GM18499 (cell line): ENCODE data around the gene CARD9.

ENCODE experiments used
- ATAC-seq: cut with Tn5 transposase; IDR thresholded peaks from one replicate; pipeline ENCODE4 v1.9.1; 2021; ENCODE audit warnings: moderate number of reproducible peaks; ENCODE audit not compliant: insufficient read depth, unreplicated experiment

The CARD9 gene

DNA sequence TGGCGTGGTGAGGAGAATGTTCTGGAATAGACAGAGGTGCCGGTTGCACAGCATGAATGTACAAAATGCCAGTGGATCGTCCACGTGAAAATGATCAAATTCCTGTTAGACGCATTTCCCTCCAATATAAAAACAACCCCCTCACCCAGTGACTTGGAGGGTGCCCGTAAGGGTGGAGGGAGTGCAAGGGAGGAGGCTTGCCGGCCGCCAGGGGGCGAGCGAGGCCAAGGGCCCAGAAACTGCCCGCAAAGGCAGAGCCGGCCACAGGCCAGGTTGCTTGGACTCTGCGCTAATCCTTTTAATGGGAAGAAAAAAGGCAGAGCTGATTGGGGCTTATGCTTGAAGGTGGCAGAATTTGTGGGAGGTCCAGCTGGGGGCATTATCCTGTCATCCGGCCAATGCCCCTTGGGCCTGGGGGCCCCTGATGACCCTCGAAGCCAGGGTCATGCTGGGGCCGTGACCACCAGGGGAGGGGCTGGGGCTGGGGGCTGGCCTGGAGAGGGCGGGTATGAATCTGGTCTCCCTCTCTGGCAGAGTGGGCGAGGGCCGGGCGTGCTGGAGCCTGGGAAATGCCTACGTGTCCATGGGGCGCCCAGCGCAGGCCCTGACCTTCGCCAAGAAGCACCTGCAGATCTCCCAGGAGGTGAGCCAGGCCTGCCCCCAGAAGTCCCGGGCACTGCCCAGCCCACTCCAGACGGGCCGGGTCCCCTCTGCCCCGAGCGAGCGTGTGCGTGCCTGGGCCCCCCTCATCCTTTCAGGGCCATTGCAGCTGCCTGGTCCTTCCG is 34.1 kb downstream of the CARD9 start:
- ATAC-seq = no peak

DNA sequence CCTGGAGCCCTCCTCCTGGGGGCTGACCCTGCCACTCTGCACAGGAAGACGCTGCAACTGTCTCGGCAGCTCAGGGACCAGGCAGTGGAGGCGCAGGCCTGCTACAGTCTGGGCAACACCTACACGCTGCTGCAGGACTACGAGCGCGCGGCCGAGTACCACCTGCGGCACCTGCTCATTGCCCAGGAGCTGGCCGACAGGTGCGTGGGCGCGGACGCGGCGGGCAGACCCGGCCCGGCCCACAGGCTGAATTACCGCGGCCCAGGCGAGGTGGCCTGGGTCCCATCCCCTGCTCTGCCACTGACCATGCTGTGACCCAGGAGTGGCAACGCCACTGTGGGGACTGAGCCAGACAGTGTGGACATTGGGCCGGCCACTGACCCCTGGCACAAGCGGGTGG is 35.0 kb downstream of the CARD9 start:
- no peak for ATAC-seq

DNA sequence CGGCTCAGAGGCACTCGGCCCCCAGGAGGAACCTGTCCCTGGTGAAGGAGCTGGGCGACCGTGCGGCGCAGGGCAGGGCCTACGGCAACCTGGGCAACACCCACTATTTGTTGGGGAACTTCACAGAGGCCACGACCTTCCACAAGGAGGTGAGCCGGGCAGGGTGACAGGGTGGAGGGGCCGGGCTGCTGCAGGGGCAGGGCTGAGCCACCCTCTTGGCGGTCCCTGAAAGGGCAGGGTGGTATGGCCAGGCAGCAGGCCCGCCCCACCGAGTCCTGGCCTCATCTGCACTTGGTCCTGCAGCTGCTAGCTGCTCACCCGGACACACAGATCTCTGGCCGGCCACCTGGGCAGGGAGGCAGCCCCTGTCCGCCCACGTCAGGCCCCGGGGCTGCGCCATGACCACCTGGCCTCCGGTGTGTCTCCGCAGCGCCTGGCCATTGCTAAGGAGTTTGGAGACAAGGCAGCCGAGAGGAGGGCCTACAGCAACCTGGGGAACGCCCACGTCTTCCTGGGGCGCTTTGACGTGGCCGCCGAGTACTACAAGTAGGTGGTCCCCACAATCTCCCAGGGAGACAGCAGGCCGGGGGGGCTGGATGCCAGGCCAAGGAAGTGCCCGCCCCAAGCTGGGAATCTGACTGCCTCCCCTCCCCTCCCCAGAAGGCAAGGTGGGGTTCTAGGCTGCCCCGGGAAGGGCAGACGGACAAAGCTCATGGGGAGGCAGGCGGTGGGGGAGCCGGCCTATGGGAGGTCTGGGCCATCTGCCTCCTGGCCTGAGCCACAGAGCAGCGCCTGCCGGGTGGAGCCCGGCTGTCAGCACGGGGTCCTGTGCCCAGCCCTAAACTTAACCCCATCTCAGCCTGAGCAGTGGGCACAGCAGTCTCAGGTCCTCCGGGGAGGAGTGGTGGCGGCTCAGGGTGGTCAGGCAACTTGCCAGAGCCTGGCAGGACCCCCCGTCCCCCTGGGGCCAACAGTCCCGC is 35.8 kb downstream of the CARD9 start:
- ATAC-seq = no peak

- ATAC-seq = no peak
These were observed 36.6 kb downstream of the CARD9 start for GRCh38 chr9:136336881-136337280.

GRCh38 chr9:136336156-136336870 is 37.2 kb downstream of the CARD9 start:
- ATAC-seq = no peak

GRCh38 chr9:136335296-136336155 is 37.9 kb downstream of the CARD9 start:
- ATAC-seq = no peak

GRCh38 chr9:136334541-136334940 is 38.9 kb downstream of the CARD9 start:
- ATAC-seq = no peak

- ATAC-seq = no peak
These were observed 40.0 kb downstream of the CARD9 start for GRCh38 chr9:136333486-136333885.

DNA sequence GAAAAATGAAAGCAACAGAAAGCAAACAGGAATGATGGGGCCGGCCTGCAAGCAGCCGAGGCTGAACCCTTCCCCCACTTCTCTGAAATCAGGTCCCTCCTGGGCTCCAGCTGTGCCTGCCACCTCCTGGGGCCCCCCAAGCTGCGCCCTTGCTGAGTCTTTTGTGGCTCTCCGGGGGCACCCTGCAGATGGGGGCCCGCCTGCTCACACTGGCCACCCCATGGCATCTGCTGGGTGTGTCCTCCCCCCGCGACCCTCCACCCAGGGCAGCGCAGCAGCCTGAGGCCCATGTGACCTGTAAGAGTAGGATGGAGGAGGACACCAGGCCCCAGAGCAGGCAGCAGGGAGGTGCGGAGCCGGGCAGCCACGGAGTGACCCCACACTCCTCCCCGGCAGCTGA is 40.4 kb downstream of the CARD9 start:
- no peak for ATAC-seq

- no peak for ATAC-seq
These were observed 40.9 kb downstream of the CARD9 start for GRCh38 chr9:136332482-136332983.

DNA sequence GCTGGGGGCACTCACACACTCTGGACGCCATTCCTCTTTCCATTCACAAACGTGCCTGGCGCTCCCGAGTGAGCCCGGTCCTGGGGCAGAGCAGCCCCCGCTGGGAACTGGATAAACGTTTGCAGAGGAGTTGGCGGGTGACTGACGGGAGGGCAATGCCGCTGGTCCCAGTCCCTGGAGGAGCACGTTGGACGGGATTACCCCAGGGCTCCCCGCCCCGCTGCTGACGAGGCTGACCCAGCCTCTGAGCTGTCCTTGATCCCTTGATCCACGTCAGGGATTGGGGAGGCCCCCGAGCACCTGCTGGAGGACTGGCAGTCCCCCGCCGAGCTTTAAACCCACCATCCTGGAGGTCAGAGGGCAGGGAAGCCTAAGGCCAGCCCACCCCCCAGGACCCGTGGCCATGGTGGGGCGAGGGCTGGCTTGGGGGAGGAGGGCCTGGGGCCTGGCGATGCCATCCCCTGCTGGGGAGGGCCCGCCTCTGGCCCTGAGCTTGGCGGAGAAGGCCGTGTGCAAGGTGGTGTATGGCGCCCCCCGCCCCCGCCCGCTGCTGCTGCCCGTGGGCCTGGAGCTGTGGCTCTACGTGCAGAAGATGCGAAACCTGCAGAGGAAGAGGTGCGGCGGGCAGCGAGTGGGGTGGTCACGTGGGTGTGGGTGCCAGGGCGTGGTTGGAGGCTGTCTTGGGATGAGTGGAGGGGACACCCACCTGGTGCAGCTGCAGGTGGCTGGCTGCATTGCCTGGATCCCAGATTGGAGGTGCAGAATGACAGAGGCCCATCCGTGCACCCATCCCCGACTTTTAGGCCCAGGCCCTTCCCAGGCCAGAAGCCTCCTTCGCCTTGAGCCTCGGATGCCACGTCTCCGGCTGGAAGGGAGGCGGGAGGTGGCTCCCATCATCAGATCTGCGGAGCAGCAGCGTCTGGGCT is 41.6 kb downstream of the CARD9 start:
- ATAC-seq = no peak

DNA sequence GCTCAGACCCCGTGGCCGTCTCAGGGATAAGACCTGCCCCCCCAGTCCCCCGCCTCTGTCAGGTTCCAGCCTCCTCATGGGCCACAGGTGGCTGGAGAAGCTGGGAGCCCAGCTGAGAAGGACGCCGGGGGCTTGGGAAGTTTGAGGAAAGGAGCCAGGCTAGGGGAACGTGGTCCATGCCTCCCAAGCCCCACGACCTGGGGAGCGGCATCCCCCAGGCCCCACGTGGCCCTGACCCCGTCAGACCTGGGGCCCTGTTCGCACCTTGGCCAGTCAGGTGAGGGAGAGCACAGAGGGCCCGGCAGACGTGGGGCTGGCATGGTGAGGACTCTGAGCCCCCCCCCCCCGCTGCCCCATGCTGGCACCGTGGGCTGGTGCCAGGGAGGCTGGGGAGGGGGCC is 42.4 kb downstream of the CARD9 start:
- no peak for ATAC-seq

- ATAC-seq = no peak
These were observed 43.0 kb downstream of the CARD9 start for GRCh38 chr9:136330406-136330990.

GRCh38 chr9:136329636-136330405 is 43.6 kb downstream of the CARD9 start:
- no peak for ATAC-seq

DNA sequence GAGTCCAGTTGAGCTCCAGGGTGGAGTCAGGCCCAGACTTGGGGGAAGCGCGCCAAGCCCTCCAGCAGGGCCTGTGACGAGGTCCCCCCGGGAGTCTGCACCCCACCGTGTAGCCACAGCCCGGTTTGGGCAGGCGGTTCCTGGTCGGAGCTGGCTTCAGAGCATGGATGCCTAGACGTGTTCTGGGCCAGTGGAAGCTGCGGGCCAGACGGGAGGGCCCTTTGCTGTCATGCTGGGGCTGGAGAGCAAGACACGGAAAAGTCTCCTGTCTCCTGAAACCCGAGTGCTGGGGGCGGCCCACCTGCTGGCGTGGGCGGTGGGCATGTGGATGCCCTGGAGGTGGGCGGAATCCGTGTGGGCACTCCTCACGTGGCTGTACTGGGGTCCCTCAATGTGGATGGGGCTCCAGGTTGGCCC is 44.2 kb downstream of the CARD9 start:
- ATAC-seq = no peak

DNA sequence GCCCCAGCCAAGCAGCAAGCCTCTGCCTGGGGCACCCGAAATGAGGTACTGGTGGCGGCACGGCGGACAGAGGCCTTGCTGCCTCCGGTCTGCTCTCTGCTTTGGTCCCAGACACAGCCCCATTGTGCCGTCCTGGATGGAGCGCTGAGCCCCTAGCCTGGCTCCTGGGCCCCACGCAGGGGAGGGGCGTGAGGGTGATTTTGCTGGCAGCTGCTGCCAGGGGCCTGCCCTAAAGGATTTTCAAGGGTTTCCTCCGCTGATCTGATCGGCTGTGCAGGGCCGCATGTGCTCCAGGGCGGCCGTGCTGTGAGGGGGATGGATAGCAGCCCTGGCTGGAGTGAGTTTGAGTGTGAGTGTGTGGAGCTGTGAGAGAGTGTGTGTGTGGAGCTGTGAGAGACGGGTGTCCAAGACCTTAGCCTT is 44.8 kb downstream of the CARD9 start:
- no peak for ATAC-seq

- ATAC-seq = no peak
These were observed 45.4 kb downstream of the CARD9 start for GRCh38 chr9:136328011-136328621.
